Panc1 (cell line): ENCODE results near the gene ZBTB1.
A peak's percentile ranks its signal among the peaks of the same experiment; 100 is the strongest.

Source experiments
- CTCF ChIP-seq: fragments of 450-650 bp; IDR thresholded peaks from 2 replicates; pipeline ENCODE4 v1.5.1; 2017; ENCODE audit warnings: mild to moderate bottlenecking
- POLR2AphosphoS5 ChIP-seq: IDR thresholded peaks from 2 replicates; pipeline ENCODE4 v1.6.1; 2012; ENCODE audit warnings: mild to moderate bottlenecking, low read depth, low read length, moderate library complexity

GRCh38 chr14:64465191-64465822, 39.3 kb upstream of the ZBTB1 start, which contains the start of gene AKAP5:
- TF ChIP-seq POLR2AphosphoS5 (no peak), CTCF (peak; percentile 7; the same call in 1 of the 2 replicates)
